Astrocyte of the hippocampus (primary cell): ENCODE data around the gene ZNF775.

Source experiments
- DNase-seq: peaks from one replicate; pipeline ENCODE4 v3.0.0; 2011; ENCODE audit warnings: low read depth, low spot score

The ZNF775 gene

GRCh38 chr7:150345012-150345411 is 34.1 kb upstream of the ZNF775 start:
- DNase-seq = no peak

GRCh38 chr7:150346922-150347321 is 32.2 kb upstream of the ZNF775 start:
- no peak for DNase-seq

- no peak for DNase-seq
Observed at GRCh38 chr7:150351587-150352194, 27.4 kb upstream of the ZNF775 start.

- no peak for DNase-seq
Observed at GRCh38 chr7:150355666-150356059, 23.5 kb upstream of the ZNF775 start.

GRCh38 chr7:150356265-150356897 is 22.7 kb upstream of the ZNF775 start:
- DNase-seq = peak; percentile 51

- DNase-seq = no peak
Observed at GRCh38 chr7:150357270-150357669, 21.9 kb upstream of the ZNF775 start.

GRCh38 chr7:150357771-150358427 is 21.2 kb upstream of the ZNF775 start:
- no peak for DNase-seq

GRCh38 chr7:150358433-150358832 is 20.7 kb upstream of the ZNF775 start:
- DNase-seq = no peak

- DNase-seq = no peak
Observed at GRCh38 chr7:150358988-150359621, 20.0 kb upstream of the ZNF775 start.

- no peak for DNase-seq
Observed at GRCh38 chr7:150359622-150360362, 19.3 kb upstream of the ZNF775 start.

- no peak for DNase-seq
Observed at GRCh38 chr7:150360363-150361058, 18.6 kb upstream of the ZNF775 start.

GRCh38 chr7:150361402-150361801 is 17.7 kb upstream of the ZNF775 start:
- no peak for DNase-seq

- DNase-seq = no peak
Observed at GRCh38 chr7:150361807-150362621, 17.1 kb upstream of the ZNF775 start.

GRCh38 chr7:150363370-150363769 is 15.8 kb upstream of the ZNF775 start:
- DNase-seq = no peak

- DNase-seq = no peak
Observed at GRCh38 chr7:150363872-150364271, 15.3 kb upstream of the ZNF775 start.

GRCh38 chr7:150365194-150365593 is 13.9 kb upstream of the ZNF775 start:
- DNase-seq = no peak

- no peak for DNase-seq
Observed at GRCh38 chr7:150365673-150366398, 13.3 kb upstream of the ZNF775 start.

GRCh38 chr7:150367677-150368095 is 11.4 kb upstream of the ZNF775 start:
- no peak for DNase-seq

GRCh38 chr7:150368096-150368883 is 10.8 kb upstream of the ZNF775 start, which contains the start of gene REPIN1:
Gene REPIN1, plus strand, starts transcription at chr7:150368822. Its CDS starts 890 bp downstream, at chr7:150369712.
- peak; percentile 93 for DNase-seq
